ENCODE data around the gene CGNL1. TPM values are rescaled to one million over a fixed set of nuclear protein-coding genes. Genes with fewer than 3 reads are reported as not detected.

Gene CGNL1
- total and polyA plus RNA-seq, 10 of the 15 experiments (the other 5 are each of a cell fraction or from before 2014, with no cell fraction given) = under 0.01 to 0.27 (median 0.04) TPM; not detected in 3

DNA sequence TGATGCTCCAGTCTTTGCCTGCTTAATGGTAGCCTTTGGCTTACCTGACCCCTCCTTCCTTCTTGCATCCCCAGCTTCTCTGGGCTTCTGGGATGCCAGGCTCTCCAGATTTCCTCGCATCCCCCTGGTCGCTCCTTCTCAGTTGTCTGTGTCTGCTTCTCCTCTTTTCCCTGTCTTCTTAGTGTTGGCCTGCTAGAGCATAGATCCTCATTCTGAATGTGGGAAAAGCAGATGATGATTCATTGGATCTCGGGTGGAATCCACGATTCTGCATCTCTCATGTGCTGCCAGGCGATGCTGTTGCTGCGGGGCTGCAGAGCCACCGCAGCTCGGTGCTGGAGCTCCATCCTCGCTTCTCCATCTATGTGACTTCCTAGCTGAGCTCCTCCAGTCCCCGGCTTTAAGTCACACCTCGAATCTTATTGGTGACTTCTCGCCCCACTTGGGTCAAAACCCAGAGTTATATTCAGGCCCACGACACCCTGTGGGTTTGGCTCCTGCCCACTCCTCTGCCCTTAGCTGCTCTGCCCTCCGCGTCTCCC lies 47.4 kb downstream of the CGNL1 start (continued):
- TF ChIP-seq, protein P1, sequence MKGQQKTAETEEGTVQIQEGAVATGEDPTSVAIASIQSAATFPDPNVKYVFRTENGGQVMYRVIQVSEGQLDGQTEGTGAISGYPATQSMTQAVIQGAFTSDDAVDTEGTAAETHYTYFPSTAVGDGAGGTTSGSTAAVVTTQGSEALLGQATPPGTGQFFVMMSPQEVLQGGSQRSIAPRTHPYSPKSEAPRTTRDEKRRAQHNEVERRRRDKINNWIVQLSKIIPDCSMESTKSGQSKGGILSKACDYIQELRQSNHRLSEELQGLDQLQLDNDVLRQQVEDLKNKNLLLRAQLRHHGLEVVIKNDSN (IDR thresholded peaks at IDR 0.05; ENCODE audit: borderline replicate concordance, extremely low read length, insufficient read depth, low read depth, low read length) = no peak
- TF ChIP-seq, protein P2, sequence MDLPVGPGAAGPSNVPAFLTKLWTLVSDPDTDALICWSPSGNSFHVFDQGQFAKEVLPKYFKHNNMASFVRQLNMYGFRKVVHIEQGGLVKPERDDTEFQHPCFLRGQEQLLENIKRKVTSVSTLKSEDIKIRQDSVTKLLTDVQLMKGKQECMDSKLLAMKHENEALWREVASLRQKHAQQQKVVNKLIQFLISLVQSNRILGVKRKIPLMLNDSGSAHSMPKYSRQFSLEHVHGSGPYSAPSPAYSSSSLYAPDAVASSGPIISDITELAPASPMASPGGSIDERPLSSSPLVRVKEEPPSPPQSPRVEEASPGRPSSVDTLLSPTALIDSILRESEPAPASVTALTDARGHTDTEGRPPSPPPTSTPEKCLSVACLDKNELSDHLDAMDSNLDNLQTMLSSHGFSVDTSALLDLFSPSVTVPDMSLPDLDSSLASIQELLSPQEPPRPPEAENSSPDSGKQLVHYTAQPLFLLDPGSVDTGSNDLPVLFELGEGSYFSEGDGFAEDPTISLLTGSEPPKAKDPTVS (IDR thresholded peaks at IDR 0.05; ENCODE audit: low read depth, low read length) = no peak
- no peak for TF ChIP-seq CBX3 (IDR thresholded peaks at IDR 0.05; ENCODE audit: borderline replicate concordance, low read depth)
- TF ChIP-seq, protein P3, sequence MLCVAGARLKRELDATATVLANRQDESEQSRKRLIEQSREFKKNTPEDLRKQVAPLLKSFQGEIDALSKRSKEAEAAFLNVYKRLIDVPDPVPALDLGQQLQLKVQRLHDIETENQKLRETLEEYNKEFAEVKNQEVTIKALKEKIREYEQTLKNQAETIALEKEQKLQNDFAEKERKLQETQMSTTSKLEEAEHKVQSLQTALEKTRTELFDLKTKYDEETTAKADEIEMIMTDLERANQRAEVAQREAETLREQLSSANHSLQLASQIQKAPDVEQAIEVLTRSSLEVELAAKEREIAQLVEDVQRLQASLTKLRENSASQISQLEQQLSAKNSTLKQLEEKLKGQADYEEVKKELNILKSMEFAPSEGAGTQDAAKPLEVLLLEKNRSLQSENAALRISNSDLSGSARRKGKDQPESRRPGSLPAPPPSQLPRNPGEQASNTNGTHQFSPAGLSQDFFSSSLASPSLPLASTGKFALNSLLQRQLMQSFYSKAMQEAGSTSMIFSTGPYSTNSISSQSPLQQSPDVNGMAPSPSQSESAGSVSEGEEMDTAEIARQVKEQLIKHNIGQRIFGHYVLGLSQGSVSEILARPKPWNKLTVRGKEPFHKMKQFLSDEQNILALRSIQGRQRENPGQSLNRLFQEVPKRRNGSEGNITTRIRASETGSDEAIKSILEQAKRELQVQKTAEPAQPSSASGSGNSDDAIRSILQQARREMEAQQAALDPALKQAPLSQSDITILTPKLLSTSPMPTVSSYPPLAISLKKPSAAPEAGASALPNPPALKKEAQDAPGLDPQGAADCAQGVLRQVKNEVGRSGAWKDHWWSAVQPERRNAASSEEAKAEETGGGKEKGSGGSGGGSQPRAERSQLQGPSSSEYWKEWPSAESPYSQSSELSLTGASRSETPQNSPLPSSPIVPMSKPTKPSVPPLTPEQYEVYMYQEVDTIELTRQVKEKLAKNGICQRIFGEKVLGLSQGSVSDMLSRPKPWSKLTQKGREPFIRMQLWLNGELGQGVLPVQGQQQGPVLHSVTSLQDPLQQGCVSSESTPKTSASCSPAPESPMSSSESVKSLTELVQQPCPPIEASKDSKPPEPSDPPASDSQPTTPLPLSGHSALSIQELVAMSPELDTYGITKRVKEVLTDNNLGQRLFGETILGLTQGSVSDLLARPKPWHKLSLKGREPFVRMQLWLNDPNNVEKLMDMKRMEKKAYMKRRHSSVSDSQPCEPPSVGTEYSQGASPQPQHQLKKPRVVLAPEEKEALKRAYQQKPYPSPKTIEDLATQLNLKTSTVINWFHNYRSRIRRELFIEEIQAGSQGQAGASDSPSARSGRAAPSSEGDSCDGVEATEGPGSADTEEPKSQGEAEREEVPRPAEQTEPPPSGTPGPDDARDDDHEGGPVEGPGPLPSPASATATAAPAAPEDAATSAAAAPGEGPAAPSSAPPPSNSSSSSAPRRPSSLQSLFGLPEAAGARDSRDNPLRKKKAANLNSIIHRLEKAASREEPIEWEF (IDR thresholded peaks at IDR 0.05; ENCODE audit: insufficient replicate concordance, low read depth, low read length) = no peak

Data from GM12878 (cell line).